Lower leg skin (tissue), 4 donors: ENCODE results near the gene TMED8. TPM values are rescaled to one million over a fixed set of nuclear protein-coding genes. Genes with fewer than 3 reads are reported as not detected.
"Not testable (repeated sequence)": the region's sequence is repeated elsewhere in the genome, so short reads cannot be mapped to it uniquely, and the experiment has no call there.

ENCODE experiments used
- DNase-seq, 2 donors: peaks; one replicate each; pipeline ENCODE4 v3.0.0-alpha.2; 2019; ENCODE audit warnings: low spot score in 2 of 2
- H3K4me3 ChIP-seq: fragments of 200-600 bp; sonication (generic); 2 replicates; pipeline ENCODE4 v1.5.1; 2017; ENCODE audit warnings: mild to moderate bottlenecking, low read depth; ENCODE audit not compliant: poor library complexity, severe bottlenecking
- CTCF ChIP-seq, 3 donors: fragments of 450-650 bp; IDR thresholded peaks; one replicate each; pipeline ENCODE4 v1.5.1; 2016; ENCODE audit warnings: antibody characterized with exemption in 3 of 3, mild to moderate bottlenecking in 3 of 3, moderate library complexity in 2 of 3
- POLR2A ChIP-seq, 2 donors: fragments of 450-650 bp; IDR thresholded peaks; one replicate each; pipeline ENCODE4 v1.6.1; 2016 to 2017; ENCODE audit warnings: antibody characterized with exemption in 2 of 2, mild to moderate bottlenecking in 1 of 2, moderate library complexity in 1 of 2
- WGBS, 2 donors: methylation state at CpG; one replicate each; pipeline ENCODE4 v1.1.5; 2018; 5-methylcytosine and 5-hydroxymethylcytosine counted together
- intact Hi-C: fragments of 100-400 bp; cut with DNase I; formaldehyde crosslinking; loops from one replicate; pipeline ENCODE4 v1.15.0; 2023; ENCODE audit warnings: low total_unique reads
- total RNA-seq, 4 donors: library from RNA; depleted of rRNA; stranded (reverse); fragments of >200 nt; gene quantifications; one replicate each; pipeline ENCODE4 v1.1.0, GENCODE V29; 2016

The TMED8 gene
- total RNA-seq, 4 donors from 2014 or later = 6.4 to 8.9 (median 7.4) TPM

DNA sequence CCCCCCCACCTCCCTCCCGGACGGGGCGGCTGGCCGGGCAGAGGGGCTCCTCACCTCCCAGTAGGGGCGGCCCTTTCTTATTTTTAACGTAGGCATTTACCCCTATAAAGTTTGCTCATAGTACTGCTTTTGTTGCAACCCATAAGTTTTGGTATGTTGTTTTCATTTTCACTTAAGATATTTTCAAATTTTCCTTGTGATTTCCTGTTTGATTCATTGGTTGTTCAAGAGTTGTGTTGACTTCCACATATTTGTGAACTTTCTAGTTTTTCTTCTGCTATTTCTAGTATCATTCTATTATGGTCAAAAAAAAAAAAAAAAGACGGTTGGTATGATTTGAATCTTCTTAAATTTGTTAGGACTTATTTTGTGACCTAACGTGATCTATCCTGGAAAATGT lies 39.9 kb upstream of the TMED8 start:
- intact Hi-C loops = no loop called here
- 89 to 92% methylated on average over 8 of the region's 8 CpGs for WGBS, 2 donors
- TF ChIP-seq CTCF (IDR thresholded peaks at IDR 0.05) (no peak), POLR2A (IDR thresholded peaks at IDR 0.05) (no peak)
- H3K4me3 ChIP-seq = no peak overlapping the region
- DNase-seq = no peak

DNA sequence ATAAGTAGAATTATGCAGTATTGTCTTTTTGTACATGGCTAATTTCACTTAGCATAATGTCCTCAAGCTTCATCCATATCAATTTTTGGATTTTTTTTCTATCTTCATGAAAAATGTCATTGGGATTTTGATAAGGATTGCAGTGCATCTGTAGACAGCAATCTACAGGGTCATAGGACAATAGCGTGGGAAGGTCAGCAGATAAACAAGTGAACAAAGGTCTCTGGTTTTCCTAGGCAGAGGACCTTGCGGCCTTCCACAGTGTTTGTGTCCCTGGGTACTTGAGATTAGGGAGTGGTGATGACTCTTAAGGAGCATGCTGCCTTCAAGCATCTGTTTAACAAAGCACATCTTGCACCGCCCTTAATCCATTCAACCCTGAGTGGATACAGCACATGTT lies 39.2 kb upstream of the TMED8 start:
- 95 to 98% methylated on average over 2 of the region's 3 CpGs for WGBS, 2 donors
- intact Hi-C loops = not testable (repeated sequence)

DNA sequence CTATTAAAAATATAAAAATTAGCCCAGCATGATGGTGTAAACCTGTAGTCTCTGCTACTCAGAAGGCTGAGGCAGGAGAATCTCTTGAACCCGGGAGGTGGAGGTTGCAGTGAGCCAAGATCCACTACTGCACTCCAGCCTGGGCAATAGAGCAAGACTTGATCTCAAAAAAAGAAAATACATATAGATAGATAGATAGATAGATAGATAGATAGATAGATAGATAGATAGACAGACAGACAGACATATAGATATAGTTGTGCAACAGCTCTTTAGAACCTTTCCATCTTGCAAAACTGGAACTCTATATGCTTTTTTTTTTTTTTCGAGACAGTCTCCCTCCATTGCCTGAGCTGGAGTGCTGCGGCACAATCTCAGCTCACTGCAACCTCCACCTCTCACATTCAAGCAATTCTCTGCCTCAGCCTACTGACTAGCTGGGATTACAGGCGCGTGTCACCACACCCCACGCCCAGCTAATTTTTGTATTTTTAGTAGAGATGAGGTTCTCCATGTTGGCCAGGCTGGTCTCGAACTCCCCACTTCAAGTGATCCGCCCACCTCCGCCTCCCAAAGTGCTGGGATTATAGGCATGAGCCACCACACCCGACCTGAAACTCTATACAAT lies 38.6 kb upstream of the TMED8 start:
- DNase-seq, H3K4me3 ChIP-seq, intact Hi-C loops: not testable (repeated sequence)
- WGBS, 2 donors = 91 to 93% methylated on average over 10 of the region's 10 CpGs

More for the DNA sequence above, 39.2 kb upstream of the TMED8 start:
- DNase-seq, H3K4me3 ChIP-seq: not testable (repeated sequence)

DNA sequence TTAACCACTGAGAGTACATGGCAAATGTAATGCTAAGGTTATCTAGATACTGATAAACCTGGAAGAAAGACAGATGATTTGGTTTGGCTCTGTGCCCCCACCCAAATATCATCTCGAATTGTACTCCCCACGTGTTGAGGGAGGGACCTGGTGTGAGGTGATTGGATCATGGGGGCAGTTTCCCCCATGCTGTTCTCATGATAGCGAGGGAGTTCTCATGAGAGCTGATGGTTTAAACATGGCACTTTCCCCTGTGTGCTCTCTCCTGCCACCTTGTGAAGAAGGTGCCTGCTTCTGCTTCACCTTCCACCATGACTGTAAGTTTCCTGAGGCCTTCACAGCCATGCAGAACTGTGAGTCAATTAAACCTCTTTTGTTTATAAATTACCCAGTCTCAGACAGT lies 32.2 kb upstream of the TMED8 start:
- DNase-seq = no peak
- TF ChIP-seq POLR2A (IDR thresholded peaks at IDR 0.05) (no peak), CTCF (IDR thresholded peaks at IDR 0.05) (no peak)
- WGBS, 2 donors = 50 to 56% methylated on average over 3 of the region's 3 CpGs
- intact Hi-C loops = no loop called here
- H3K4me3 ChIP-seq = no peak overlapping the region

DNA sequence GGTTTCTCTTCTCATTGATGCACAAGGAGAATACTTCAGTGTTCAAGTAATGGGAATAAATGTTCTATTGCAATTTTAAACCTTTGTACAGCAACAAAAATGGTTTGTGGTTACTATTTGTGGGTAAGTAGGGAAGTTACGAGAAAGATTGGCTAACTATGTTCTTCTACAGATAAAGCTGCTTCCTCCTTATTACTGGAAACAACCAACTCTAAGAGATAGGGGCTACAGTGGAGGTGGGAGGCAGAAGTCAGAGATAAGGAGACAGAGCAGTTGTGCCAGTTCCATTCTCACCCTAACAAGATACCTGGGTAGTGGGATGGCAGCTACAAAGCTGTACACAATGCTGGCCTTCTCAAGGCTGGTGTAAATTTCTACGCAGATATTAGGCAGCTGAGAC lies 30.3 kb upstream of the TMED8 start:
- intact Hi-C loops = no loop called here
- H3K4me3 ChIP-seq = no peak overlapping the region
- WGBS, 2 donors = 81% methylated on average over 2 of the region's 2 CpGs

GRCh38 chr14:77406718-77407117 lies 29.8 kb upstream of the TMED8 start:
- DNase-seq = no peak
- intact Hi-C loops = no loop called here
- 58 to 72% methylated on average over 6 of the region's 6 CpGs for WGBS, 2 donors
- TF ChIP-seq CTCF (IDR thresholded peaks at IDR 0.05) = no peak
- TF ChIP-seq POLR2A (IDR thresholded peaks at IDR 0.05) = no peak
- no peak overlapping the region for H3K4me3 ChIP-seq

More for the DNA sequence above, 30.3 kb upstream of the TMED8 start:
- DNase-seq = no peak
- TF ChIP-seq CTCF (IDR thresholded peaks at IDR 0.05) (no peak), POLR2A (IDR thresholded peaks at IDR 0.05) (no peak)

GRCh38 chr14:77406086-77406485 lies 29.2 kb upstream of the TMED8 start:
- H3K4me3 ChIP-seq = no peak overlapping the region
- WGBS, 2 donors = 69 to 78% methylated on average over 3 of the region's 3 CpGs
- intact Hi-C loops = no loop called here
- no peak for DNase-seq
- TF ChIP-seq CTCF (IDR thresholded peaks at IDR 0.05) (no peak), POLR2A (IDR thresholded peaks at IDR 0.05) (no peak)
